HepG2 (cell line): ENCODE data around the gene KLHL40. TPM values are rescaled to one million over a fixed set of nuclear protein-coding genes. Genes with fewer than 3 reads are reported as not detected.
A peak's percentile ranks its signal among the peaks of the same experiment; 100 is the strongest.

Source experiments
- ATAC-seq: fragments of 200-7000 bp; cut with Tn5 transposase; 3 replicates; pipeline ENCODE4 v1.9.1; 2020; ENCODE audit warnings: mild to moderate bottlenecking, moderate library complexity
- BruUV-seq: library from RNA; stranded (reverse); fragments of 400-500 nt; replicated peaks from 2 replicates; lab custom pipeline; 2021; lab: Mats Ljungman, UMichigan
- CTCF ChIA-PET: fragments of 300-600 bp; formaldehyde crosslinking; extraction: SDS; loops from one replicate; lab custom pipeline; 2021; ENCODE audit warnings: low total read pairs, inconsistent platforms, low intra/inter-chr PET ratio; lab: Yijun Ruan, JAX
- POLR2A ChIA-PET: fragments of 350-600 bp; sonication (Branson Sonifier 250); formaldehyde crosslinking; loops from one replicate; lab custom pipeline; 2020; ENCODE audit warnings: antibody characterized with exemption, inconsistent platforms; lab: Yijun Ruan, JAX
- DNase-seq: peaks from one replicate; pipeline ENCODE4 v3.0.0-alpha.2; 2015; ENCODE audit warnings: low spot score
- FAIRE-seq: peaks from 3 replicates; lab custom pipeline; 2011; peaks lifted over from hg19 to GRCh38; lab: Jason Lieb, UNC
- H2AFZ ChIP-seq: one replicate; pipeline ENCODE4 v1.6.1; 2011; ENCODE audit warnings: low read length, inconsistent platforms
- H3K27ac ChIP-seq: fragments of 300-600 bp; 3 replicates; pipeline ENCODE4 v1.8.0; 2011; ENCODE audit warnings: mixed run types, mild to moderate bottlenecking, mixed read lengths, low read length, inconsistent platforms; ENCODE audit not compliant: insufficient read depth; ENCODE audit errors: extremely low read length
- H3K27me3 ChIP-seq, 2 experiments: fragments of 200-600 bp in 1 of 2; 2 replicates in 1 of 2; 3 replicates in 1 of 2; pipeline versions ENCODE4 v1.6.0 to v1.8.0; 2011; ENCODE audit warnings: low read length in 2 of 2, mild to moderate bottlenecking in 2 of 2, moderate library complexity in 2 of 2, inconsistent platforms in 1 of 2; ENCODE audit not compliant: insufficient read depth in 2 of 2, control insufficient read depth in 1 of 2
- H3K36me3 ChIP-seq, 2 experiments: fragments of 200-600 bp in 1 of 2; replicated peaks in 1 of 2; 2 replicates in 1 of 2; 3 replicates in 1 of 2; pipeline versions ENCODE4 v1.5.1 to v1.8.0; 2011; ENCODE audit warnings: low read length in 2 of 2, inconsistent platforms in 1 of 2; ENCODE audit not compliant: insufficient read depth in 2 of 2, control insufficient read depth in 1 of 2
- H3K4me1 ChIP-seq: 2 replicates; pipeline ENCODE4 v1.5.1; 2012; ENCODE audit warnings: low read length, inconsistent platforms; ENCODE audit not compliant: insufficient read depth
- H3K4me2 ChIP-seq: 2 replicates; pipeline ENCODE4 v1.6.0; 2011; ENCODE audit warnings: low read depth, low read length, inconsistent platforms
- H3K4me3 ChIP-seq, 3 experiments: fragments of 200-600 bp in 1 of 3; sonication (generic), shearing (Covaris generic) in 1 of 3; replicated peaks in 1 of 3; 2 replicates each; pipeline ENCODE4 v1.5.1; 2011 to 2016; ENCODE audit warnings: low read length in 3 of 3, inconsistent platforms in 2 of 3, low read depth in 2 of 3, mild to moderate bottlenecking in 2 of 3, control low read depth in 1 of 3, mixed read lengths in 1 of 3; ENCODE audit not compliant: insufficient read depth in 1 of 3
- H3K79me2 ChIP-seq: one replicate; pipeline ENCODE4 v1.6.1; 2011; ENCODE audit warnings: low read length, inconsistent platforms; ENCODE audit not compliant: insufficient read depth
- H3K9ac ChIP-seq: 2 replicates; pipeline ENCODE4 v1.6.0; 2011; ENCODE audit warnings: mild to moderate bottlenecking, low read depth, low read length, inconsistent platforms; ENCODE audit not compliant: insufficient read depth
- H3K9me3 ChIP-seq: 2 replicates; pipeline ENCODE4 v1.5.1; 2012; ENCODE audit warnings: mild to moderate bottlenecking, low read length
- H4K20me1 ChIP-seq: 2 replicates; pipeline ENCODE4 v1.6.0; 2011; ENCODE audit warnings: inconsistent platforms, mild to moderate bottlenecking, low read length, moderate library complexity; ENCODE audit not compliant: insufficient read depth
- ATF7-NPFF ChIP-seq: sonication (generic); formaldehyde crosslinking; IDR thresholded peaks from 2 replicates; pipeline ENCODE4 v1.8.1; 2023; ENCODE audit warnings: mild to moderate bottlenecking, low read depth, missing genetic modification reagents, moderate library complexity
- CEBPB ChIP-seq: IDR thresholded peaks from 2 replicates; pipeline ENCODE4 v1.6.1; 2011; ENCODE audit warnings: low read depth, low read length, improper control_type of control experiment, borderline replicate concordance
- HCFC1 ChIP-seq: fragments of 150-350 bp; IDR thresholded peaks from 2 replicates; pipeline ENCODE4 v1.6.1; 2014; ENCODE audit warnings: low read depth, low read length
- HDAC6 ChIP-seq: fragments of 200-600 bp; sonication (generic); IDR thresholded peaks from 2 replicates; pipeline ENCODE4 v1.7.0; 2017; ENCODE audit warnings: mild to moderate bottlenecking, antibody characterized with exemption, low read length, low read depth
- KDM5B ChIP-seq: sonication (generic); formaldehyde crosslinking; IDR thresholded peaks from 2 replicates; pipeline ENCODE4 v1.4.0; 2020; ENCODE audit warnings: missing genetic modification reagents, mild to moderate bottlenecking, borderline replicate concordance
- MEIS2 ChIP-seq: sonication (generic); formaldehyde crosslinking; IDR thresholded peaks from 2 replicates; pipeline ENCODE4 v1.9.0; 2021; ENCODE audit warnings: mild to moderate bottlenecking, missing genetic modification reagents
- SAFB2 ChIP-seq: sonication (generic); formaldehyde crosslinking; IDR thresholded peaks from 2 replicates; pipeline ENCODE4 v1.5.1; 2020; ENCODE audit warnings: missing genetic modification reagents, low read depth, mild to moderate bottlenecking, borderline replicate concordance
- TSC22D2 ChIP-seq: sonication (generic); formaldehyde crosslinking; IDR thresholded peaks from 2 replicates; pipeline ENCODE4 v1.5.1; 2020; ENCODE audit warnings: missing genetic modification reagents, mild to moderate bottlenecking, borderline replicate concordance
- ZMAT5 ChIP-seq: sonication (generic); formaldehyde crosslinking; IDR thresholded peaks from 2 replicates; pipeline ENCODE4 v1.5.0; 2020; ENCODE audit warnings: mild to moderate bottlenecking, low read depth, missing genetic modification reagents, borderline replicate concordance
- ZMYM3 ChIP-seq: sonication (generic); formaldehyde crosslinking; IDR thresholded peaks from 2 replicates; pipeline ENCODE4 v1.5.1; 2020; ENCODE audit warnings: mild to moderate bottlenecking, missing genetic modification reagents
- ZNF10 ChIP-seq: sonication (generic); formaldehyde crosslinking; IDR thresholded peaks from 2 replicates; pipeline ENCODE4 v1.4.0; 2020; ENCODE audit warnings: mild to moderate bottlenecking, low read depth, missing genetic modification reagents, borderline replicate concordance
- WGBS: methylation state at CpG from one replicate; pipeline ENCODE4 v1.1.6; 2017; ENCODE audit warnings: low lambda C conversion rate; 5-methylcytosine and 5-hydroxymethylcytosine counted together
- in situ Hi-C: cut with HindIII; loops from 2 replicates; pipeline ENCODE4 v1.10.0; 2017; ENCODE audit warnings: low pct_unique_long_range_greater_than_20kb; ENCODE audit not compliant: extremely low pct_ligation_motif_present
- intact Hi-C: fragments of 100-400 bp; cut with micrococcal nuclease; formaldehyde crosslinking; loops from one replicate; pipeline ENCODE4 v1.10.0; 2022; ENCODE audit not compliant: unreplicated experiment
- polyA plus RNA-seq, 8 experiments: library from polyadenylated mRNA; depleted of rRNA in 3 of 8; stranded (reverse) in 7 of 8; unstranded in 1 of 8; fragments of >200 nt; fragmentation: Illumina TruSeq in 4 of 8; extraction: Trizol in 4 of 8; gene quantifications; 2 replicates each; pipeline versions ENCODE4 v1.2.1 to v1.2.3, GENCODE V29; 2011 to 2016; ENCODE audit warnings: low read depth in 4 of 8, missing spikeins in 1 of 8, mixed read lengths in 1 of 8; ENCODE audit not compliant: insufficient read depth in 1 of 8
- total RNA-seq, 5 experiments: library from RNA; depleted of rRNA; stranded (reverse); fragments of >200 nt; fragmentation: Illumina TruSeq; extraction: Trizol; gene quantifications; 2 replicates each; pipeline ENCODE4 v1.2.3, GENCODE V29; 2016; ENCODE audit warnings: low read depth in 1 of 5

The KLHL40 gene
- total and polyA plus RNA-seq, 2 of the 13 experiments (the other 11 are each of a cell fraction or from before 2014, with no cell fraction given): not detected

GRCh38 chr3:42680806-42681205, 4.5 kb upstream of the KLHL40 start:
- H4K20me1 ChIP-seq: no peaks in the 10 kb centered on the region
- H3K4me2 ChIP-seq: no peak overlapping the region
- ChIA-PET CTCF (no interaction called here), POLR2A (no interaction called here)
- H3K79me2 ChIP-seq: no peaks in the 10 kb centered on the region
- H3K4me3 ChIP-seq: no peak overlapping the region
- 23% methylated on average over 4 of the region's 4 CpGs for WGBS
- H2AFZ ChIP-seq: no peak overlapping the region
- H3K4me1 ChIP-seq: peaks cover 5% of the 10 kb centered on the region; the same call in 1 of the 2 replicates
- no peak overlapping the region for H3K9ac ChIP-seq
- DNase-seq (no peak), FAIRE-seq (no peak), ATAC-seq (no peak)
- no peaks in the 10 kb centered on the region for H3K36me3 ChIP-seq
- no peak overlapping the region for H3K27ac ChIP-seq
- intact Hi-C loops (no loop called here), in situ Hi-C loops (no loop called here)
- TF ChIP-seq CEBPB (0 out of 2 replicates have a peak, but pooled peaks have one; percentile 19), ZMYM3 (CRISPR knock-in tag) (no peak)
- no peaks in the 10 kb centered on the region for H3K9me3 ChIP-seq
- BruUV-seq: no TSS peak
- H3K27me3 ChIP-seq: peaks cover 1 to 29% of the 10 kb centered on the region in 2 experiments; a peak in 4 of 5 replicates

- Histone ChIP-seq H3K36me3 (no peaks in the 10 kb centered on the region), H3K27me3 (peaks cover 1 to 29% of the 10 kb centered on the region in 2 experiments; a peak in 4 of 5 replicates), H3K79me2 (no peaks in the 10 kb centered on the region), H3K9ac (no peak overlapping the region), H3K4me1 (peaks cover 5% of the 10 kb centered on the region; the same call in 1 of the 2 replicates), H3K4me2 (no peak overlapping the region), H3K27ac (no peak overlapping the region), H3K4me3 (no peak overlapping the region), H2AFZ (no peak overlapping the region), H3K9me3 (no peaks in the 10 kb centered on the region), H4K20me1 (no peaks in the 10 kb centered on the region)
- 12% methylated on average over 10 of the region's 10 CpGs for WGBS
- TF ChIP-seq HCFC1 (no peak), MEIS2 (CRISPR knock-in tag) (no peak), ZNF10 (no peak), TSC22D2 (CRISPR knock-in tag) (no peak), HDAC6 (no peak), KDM5B (CRISPR knock-in tag) (no peak), SAFB2 (CRISPR knock-in tag) (no peak), ATF7-NPFF (no peak), ZMAT5 (no peak)
- CTCF ChIA-PET: no interaction called here
- BruUV-seq: no TSS peak
- in situ Hi-C loops: no loop called here
- intact Hi-C loops: no loop called here
- no peak for DNase-seq
- no peak for ATAC-seq
- no peak for FAIRE-seq
- POLR2A ChIA-PET: no interaction called here
Observed at GRCh38 chr3:42681361-42682038, 3.8 kb upstream of the KLHL40 start.
